OCI-LY7 (cell line): Measurements from ENCODE around the gene C14orf93. TPM values are rescaled to one million over a fixed set of nuclear protein-coding genes. Genes with fewer than 3 reads are reported as not detected.

Experiments
- BruUV-seq: library from RNA; stranded (reverse); fragments of 400-500 nt; replicated peaks from 2 replicates; lab custom pipeline; 2021; lab: Mats Ljungman, UMichigan
- CTCF ChIA-PET: fragments of 300-600 bp; sonication (Branson Sonifier 250); formaldehyde crosslinking; loops from one replicate; lab custom pipeline; 2022; ENCODE audit warnings: antibody characterized with exemption; ENCODE audit not compliant: unreplicated experiment; lab: Charles Lee
- POLR2A ChIA-PET: fragments of 300-600 bp; sonication (Branson Sonifier 250); formaldehyde crosslinking; loops from one replicate; lab custom pipeline; 2022; ENCODE audit warnings: antibody characterized with exemption; lab: Charles Lee
- DNase-seq: peaks from one replicate; pipeline ENCODE4 v3.0.0-alpha.2; 2015; ENCODE audit warnings: low spot score
- H2AFZ ChIP-seq: fragments of 200-600 bp; sonication (generic), shearing (Covaris generic); 2 replicates; pipeline ENCODE4 v1.6.1; 2014; ENCODE audit warnings: mild to moderate bottlenecking, antibody characterized with exemption, low read length, moderate library complexity
- H3K27ac ChIP-seq: fragments of 200-600 bp; sonication (generic); 2 replicates; pipeline ENCODE4 v1.5.1; 2014; ENCODE audit warnings: mixed run types, low read depth, mild to moderate bottlenecking, moderate library complexity, low read length, inconsistent platforms; ENCODE audit not compliant: poor library complexity, severe bottlenecking
- H3K36me3 ChIP-seq: fragments of 200-600 bp; sonication (generic); 2 replicates; pipeline ENCODE4 v1.6.1; 2014; ENCODE audit warnings: mild to moderate bottlenecking, antibody characterized with exemption, low read length, moderate library complexity, mixed read lengths; ENCODE audit not compliant: insufficient read depth
- H3K4me1 ChIP-seq: fragments of 200-600 bp; sonication (generic); 2 replicates; pipeline ENCODE4 v1.5.1; 2014; ENCODE audit warnings: mild to moderate bottlenecking, low read length; ENCODE audit not compliant: insufficient read depth, poor library complexity, severe bottlenecking
- H3K4me2 ChIP-seq: fragments of 200-600 bp; sonication (generic); 2 replicates; pipeline ENCODE4 v1.6.1; 2014; ENCODE audit warnings: mild to moderate bottlenecking, low read length
- H3K4me3 ChIP-seq: fragments of 200-600 bp; sonication (generic); 2 replicates; pipeline ENCODE4 v1.5.1; 2014; ENCODE audit warnings: mild to moderate bottlenecking, low read depth, low read length; ENCODE audit not compliant: poor library complexity, severe bottlenecking
- H3K79me2 ChIP-seq: fragments of 200-600 bp; sonication (generic); 2 replicates; pipeline ENCODE4 v1.6.1; 2016; ENCODE audit warnings: low read depth, mild to moderate bottlenecking, low read length, moderate library complexity, mixed read lengths; ENCODE audit not compliant: insufficient read depth
- H3K9me2 ChIP-seq: fragments of 200-600 bp; sonication (generic); 2 replicates; pipeline ENCODE4 v1.6.1; 2016; ENCODE audit warnings: mild to moderate bottlenecking, low read length, mixed read lengths; ENCODE audit not compliant: insufficient read depth
- H3K9me3 ChIP-seq: fragments of 200-600 bp; sonication (generic); 2 replicates; pipeline ENCODE4 v1.6.1; 2014; ENCODE audit warnings: mild to moderate bottlenecking, mixed run types, low read length, mixed read lengths
- H4K20me1 ChIP-seq: fragments of 200-600 bp; sonication (generic); 2 replicates; pipeline ENCODE4 v1.6.1; 2014; ENCODE audit warnings: mild to moderate bottlenecking, antibody characterized with exemption, low read length, moderate library complexity, mixed read lengths; ENCODE audit not compliant: insufficient read depth
- EZH2phosphoT487 ChIP-seq: fragments of 200-600 bp; sonication (generic); IDR thresholded peaks from 2 replicates; pipeline ENCODE4 v1.6.1; 2018; ENCODE audit warnings: low read depth, borderline replicate concordance, mild to moderate bottlenecking, mixed run types, antibody characterized with exemption, low read length, moderate library complexity, mixed read lengths
- intact Hi-C: fragments of 100-400 bp; cut with micrococcal nuclease; formaldehyde crosslinking; loops from one replicate; pipeline ENCODE4 v1.10.0; 2022; ENCODE audit not compliant: unreplicated experiment
- total RNA-seq, 2 experiments: library from RNA; depleted of rRNA in 1 of 2; stranded (reverse); fragments of >200 nt in 1 of 2; shearing (Covaris generic) in 1 of 2; gene quantifications; 2 replicates each; pipeline ENCODE4 v1.2.3, GENCODE V29; 2014 to 2022
- TF ChIP-seq, protein P1 (sequence below): fragments of 200-600 bp; sonication (generic); conservative IDR thresholded peaks from 2 replicates; pipeline ENCODE4 v1.5.1; 2014; ENCODE audit warnings: mild to moderate bottlenecking, antibody characterized with exemption, low read length, moderate library complexity, mixed read lengths

Gene C14orf93
- total RNA-seq, 2 experiments from 2014 or later: 15.2 to 17.9 TPM

- Histone ChIP-seq H4K20me1 (no peaks in the 10 kb centered on the region), H3K4me3 (no peak overlapping the region), H3K4me2 (no peak overlapping the region), H3K36me3 (no peaks in the 10 kb centered on the region), H3K9me2 (no peaks in the 10 kb centered on the region), H3K27ac (no peak overlapping the region), H2AFZ (peak overlapping the region; percentile 10; the same call in 1 of the 2 replicates), H3K79me2 (peaks cover 11% of the 10 kb centered on the region; the same call in 1 of the 2 replicates), H3K9me3 (no peaks in the 10 kb centered on the region), H3K4me1 (peaks cover 20% of the 10 kb centered on the region)
- intact Hi-C loops: no loop called here
- TF ChIP-seq EZH2phosphoT487: no peak
- TF ChIP-seq, protein P1, sequence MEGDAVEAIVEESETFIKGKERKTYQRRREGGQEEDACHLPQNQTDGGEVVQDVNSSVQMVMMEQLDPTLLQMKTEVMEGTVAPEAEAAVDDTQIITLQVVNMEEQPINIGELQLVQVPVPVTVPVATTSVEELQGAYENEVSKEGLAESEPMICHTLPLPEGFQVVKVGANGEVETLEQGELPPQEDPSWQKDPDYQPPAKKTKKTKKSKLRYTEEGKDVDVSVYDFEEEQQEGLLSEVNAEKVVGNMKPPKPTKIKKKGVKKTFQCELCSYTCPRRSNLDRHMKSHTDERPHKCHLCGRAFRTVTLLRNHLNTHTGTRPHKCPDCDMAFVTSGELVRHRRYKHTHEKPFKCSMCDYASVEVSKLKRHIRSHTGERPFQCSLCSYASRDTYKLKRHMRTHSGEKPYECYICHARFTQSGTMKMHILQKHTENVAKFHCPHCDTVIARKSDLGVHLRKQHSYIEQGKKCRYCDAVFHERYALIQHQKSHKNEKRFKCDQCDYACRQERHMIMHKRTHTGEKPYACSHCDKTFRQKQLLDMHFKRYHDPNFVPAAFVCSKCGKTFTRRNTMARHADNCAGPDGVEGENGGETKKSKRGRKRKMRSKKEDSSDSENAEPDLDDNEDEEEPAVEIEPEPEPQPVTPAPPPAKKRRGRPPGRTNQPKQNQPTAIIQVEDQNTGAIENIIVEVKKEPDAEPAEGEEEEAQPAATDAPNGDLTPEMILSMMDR: no peak
- no peak for DNase-seq
- ChIA-PET CTCF (interaction anchor here (1.5 kb wide), 1 partner anchor 27 kb away, joined by 3 read pairs; no protein-coding TSS in a partner anchor), POLR2A (interaction anchor here (0.8 kb wide), 1 partner anchor 447 kb away, joined by 4 read pairs; no protein-coding TSS in a partner anchor)
- no TSS peak for BruUV-seq
These were observed 3.3 kb upstream of the C14orf93 start for GRCh38 chr14:23013054-23013748.

DNA sequence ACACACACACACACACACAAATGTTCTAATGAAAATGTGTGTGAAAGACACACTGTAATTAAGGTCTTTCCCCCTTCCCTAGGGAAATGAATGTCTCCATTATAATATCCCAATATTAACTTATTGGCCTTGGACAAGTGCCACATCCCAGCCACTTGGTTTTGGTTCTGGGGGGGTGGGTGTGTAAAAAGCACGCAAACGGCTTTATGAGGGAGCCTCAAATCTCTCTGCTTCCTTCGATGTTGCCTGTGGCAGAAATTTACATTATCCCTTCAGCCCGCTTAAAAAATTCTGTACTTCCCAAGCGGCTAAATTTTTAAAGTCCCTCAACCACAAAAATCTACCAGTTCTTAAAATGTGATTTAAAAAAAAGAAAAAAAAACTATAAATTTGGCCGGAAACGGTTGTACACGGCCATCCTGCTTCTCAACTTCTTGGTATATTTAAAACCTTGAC is 432 bp downstream of the C14orf93 start:
- POLR2A ChIA-PET: interaction anchor here (1.2 kb wide), 1 partner anchor 14 kb away, joined by 3 read pairs; no protein-coding TSS in a partner anchor
- TF ChIP-seq, protein P1: no peak
- no peak for TF ChIP-seq EZH2phosphoT487

More for the DNA sequence above, 432 bp downstream of the C14orf93 start:
- peak overlapping the region; percentile 68 for H3K4me3 ChIP-seq
- no peak for DNase-seq
- TSS peak; percentile 93 for BruUV-seq
- CTCF ChIA-PET: interaction anchor here (0.8 kb wide), 1 partner anchor 48 kb away, joined by 4 read pairs; no protein-coding TSS in a partner anchor
- intact Hi-C loops: loop anchor here (5.0 kb wide), 3 partner anchors 137 to 452 kb away; partner anchors contain the start of genes LRP10 and PPP1R3E
- H3K36me3 ChIP-seq: no peaks in the 10 kb centered on the region
- peaks cover 32% of the 10 kb centered on the region; the same call in 1 of the 2 replicates for H3K79me2 ChIP-seq
- H3K9me3 ChIP-seq: no peaks in the 10 kb centered on the region
- H3K4me2 ChIP-seq: peak overlapping the region; percentile 100
- H3K4me1 ChIP-seq: peaks cover 44% of the 10 kb centered on the region
- H2AFZ ChIP-seq: peak overlapping the region; percentile 99
- peak overlapping the region; percentile 82 for H3K27ac ChIP-seq
- no peaks in the 10 kb centered on the region for H3K9me2 ChIP-seq
- no peaks in the 10 kb centered on the region for H4K20me1 ChIP-seq
